Endothelial cell of umbilical vein (primary cell): ENCODE results near the gene CRIM1. TPM values are rescaled to one million over a fixed set of nuclear protein-coding genes. Genes with fewer than 3 reads are reported as not detected.

ENCODE experiments used
- BruUV-seq: library from RNA; stranded (reverse); fragments of 400-500 nt; replicated peaks from 2 replicates; lab custom pipeline; 2021; lab: Mats Ljungman, UMichigan
- CTCF ChIA-PET: fragments of 300-600, 350-600 bp; sonication (Branson Sonifier 250); formaldehyde crosslinking; loops from one replicate; lab custom pipeline; 2021; ENCODE audit warnings: antibody characterized with exemption, inconsistent platforms; lab: Charles Lee
- POLR2A ChIA-PET: fragments of 300-600, 350-600 bp; sonication (Branson Sonifier 250); formaldehyde crosslinking; loops from one replicate; lab custom pipeline; 2021; ENCODE audit warnings: antibody characterized with exemption, inconsistent platforms; lab: Charles Lee
- DNase-seq: peaks from one replicate; pipeline ENCODE4 v3.0.0-alpha.2; 2011; ENCODE audit warnings: low read depth, low spot score
- FAIRE-seq: peaks from 2 replicates; lab custom pipeline; 2011; peaks lifted over from hg19 to GRCh38; lab: Jason Lieb, UNC
- H2AFZ ChIP-seq: 2 replicates; pipeline ENCODE4 v1.6.0; 2012; ENCODE audit warnings: low read depth, low read length, control low read depth, inconsistent platforms
- H3K27ac ChIP-seq: 2 replicates; pipeline ENCODE4 v1.5.1; 2011; ENCODE audit warnings: low read depth, mild to moderate bottlenecking, control low read depth, low read length, moderate library complexity; ENCODE audit not compliant: insufficient read depth
- H3K27me3 ChIP-seq, 2 experiments: 2 replicates each; pipeline versions ENCODE4 v1.6.0 to v1.6.1; 2011; ENCODE audit warnings: low read length in 2 of 2, mixed read lengths in 1 of 2; ENCODE audit not compliant: control insufficient read depth in 2 of 2, insufficient read depth in 2 of 2
- H3K36me3 ChIP-seq, 2 experiments: 2 replicates in 1 of 2; 3 replicates in 1 of 2; pipeline ENCODE4 v1.5.1; 2011; ENCODE audit warnings: low read length in 2 of 2, mild to moderate bottlenecking in 1 of 2, moderate library complexity in 1 of 2; ENCODE audit not compliant: control insufficient read depth in 2 of 2, insufficient read depth in 2 of 2; ENCODE audit errors: extremely low read depth in 1 of 2
- H3K4me1 ChIP-seq: 3 replicates; pipeline ENCODE4 v1.5.1; 2011; ENCODE audit warnings: mild to moderate bottlenecking, low read length; ENCODE audit not compliant: control insufficient read depth, insufficient read depth; ENCODE audit errors: extremely low read depth
- H3K4me2 ChIP-seq: 2 replicates; pipeline ENCODE4 v1.6.1; 2011; ENCODE audit warnings: low read length, control low read depth, mixed read lengths; ENCODE audit not compliant: insufficient read depth
- H3K4me3 ChIP-seq, 3 experiments: fragments of 200-600 bp in 1 of 3; sonication (generic), shearing (Covaris generic) in 1 of 3; replicated peaks in 1 of 3; 2 replicates each; pipeline ENCODE4 v1.5.1; 2011 to 2016; ENCODE audit warnings: control low read depth in 3 of 3, low read length in 3 of 3, mild to moderate bottlenecking in 2 of 3, inconsistent platforms in 1 of 3, low read depth in 1 of 3, moderate library complexity in 1 of 3; ENCODE audit not compliant: insufficient read depth in 1 of 3
- H3K79me2 ChIP-seq: 2 replicates; pipeline ENCODE4 v1.6.0; 2012; ENCODE audit warnings: low read length, inconsistent platforms; ENCODE audit not compliant: control insufficient read depth, insufficient read depth
- H3K9ac ChIP-seq: replicated peaks from 2 replicates; pipeline ENCODE3; 2011; ENCODE audit warnings: low read length, control low read depth; ENCODE audit not compliant: insufficient read depth; ENCODE audit errors: extremely low read depth
- H3K9me1 ChIP-seq: replicated peaks from 3 replicates; pipeline ENCODE4 v1.6.0; 2011; ENCODE audit warnings: mild to moderate bottlenecking, low read length; ENCODE audit not compliant: control insufficient read depth, insufficient read depth; ENCODE audit errors: extremely low read depth
- H3K9me3 ChIP-seq: replicated peaks from 2 replicates; pipeline ENCODE4 v1.5.1; 2012; ENCODE audit warnings: low read length, inconsistent platforms; ENCODE audit not compliant: control insufficient read depth, insufficient read depth
- H4K20me1 ChIP-seq: replicated peaks from 2 replicates; pipeline ENCODE3; 2011; ENCODE audit warnings: mild to moderate bottlenecking, low read length; ENCODE audit not compliant: control insufficient read depth, insufficient read depth; ENCODE audit errors: extremely low read depth
- EZH2 ChIP-seq: IDR thresholded peaks from 2 replicates; pipeline ENCODE4 v1.6.1; 2012; ENCODE audit warnings: borderline replicate concordance, low read depth, mild to moderate bottlenecking, moderate library complexity, low read length, inconsistent platforms; ENCODE audit not compliant: severe bottlenecking
- FOS ChIP-seq: IDR thresholded peaks from 2 replicates; pipeline ENCODE4 v1.6.1; 2011; ENCODE audit warnings: mild to moderate bottlenecking, low read length, moderate library complexity, borderline replicate concordance; ENCODE audit not compliant: insufficient read depth
- GATA2 ChIP-seq: IDR thresholded peaks from 2 replicates; pipeline ENCODE4 v1.7.0; 2011; ENCODE audit warnings: low read depth, mild to moderate bottlenecking, moderate library complexity, mixed read lengths, low read length; ENCODE audit not compliant: insufficient read length, insufficient read depth
- JUN ChIP-seq: IDR thresholded peaks from 2 replicates; pipeline ENCODE4 v1.6.1; 2011; ENCODE audit warnings: borderline replicate concordance, low read depth; ENCODE audit not compliant: insufficient read length, insufficient read depth
- MYC ChIP-seq: IDR thresholded peaks from one replicate; pipeline ENCODE4 v1.6.1; 2011; ENCODE audit warnings: mild to moderate bottlenecking, low read depth, low read length
- POLR2A ChIP-seq: IDR thresholded peaks from 2 replicates; pipeline ENCODE4 v1.6.1; 2012; ENCODE audit warnings: low read depth, mild to moderate bottlenecking, control low read depth, low read length
- POLR2AphosphoS5 ChIP-seq: IDR thresholded peaks from 2 replicates; pipeline ENCODE4 v1.6.1; 2012; ENCODE audit warnings: low read depth, mild to moderate bottlenecking, control low read depth, low read length, moderate library complexity; ENCODE audit not compliant: insufficient read depth
- dilution Hi-C: fragments of 300-500 bp; cut with MboI; formaldehyde crosslinking; loops from one replicate; pipeline ENCODE4 v1.15.0; 2019; ENCODE audit warnings: low sequenced_read_pairs; ENCODE audit not compliant: extremely low pct_ligation_motif_present
- intact Hi-C: fragments of 100-400 bp; cut with micrococcal nuclease; formaldehyde crosslinking; loops from one replicate; pipeline ENCODE4 v1.10.0; 2022
- polyA plus RNA-seq, 4 experiments: library from polyadenylated mRNA; depleted of rRNA in 3 of 4; stranded (reverse) in 3 of 4; unstranded in 1 of 4; fragments of >200 nt; gene quantifications; 2 replicates each; pipeline versions ENCODE4 v1.2.1 to v1.2.3, GENCODE V29; 2011 to 2012; ENCODE audit warnings: missing spikeins in 1 of 4
- total RNA-seq: library from RNA; stranded (reverse); gene quantifications from 2 replicates; pipeline ENCODE4 v1.2.3, GENCODE V29; 2021
- TF ChIP-seq, protein P1 (sequence below), 2 donors: IDR thresholded peaks; 1 replicate in 1 of 2; 2 replicates in 1 of 2; pipeline ENCODE4 v1.5.1; 2011; ENCODE audit warnings: low read length in 2 of 2, mild to moderate bottlenecking in 2 of 2, moderate library complexity in 2 of 2, control low read depth in 1 of 2, inconsistent platforms in 1 of 2, low read depth in 1 of 2; ENCODE audit not compliant: insufficient read depth in 1 of 2; ENCODE audit errors: extremely low read depth in 1 of 2
- TF ChIP-seq, protein P2 (sequence below): IDR thresholded peaks from 2 replicates; pipeline ENCODE4 v1.6.1; 2011; ENCODE audit not compliant: insufficient read depth, insufficient read length

Gene CRIM1
- total and polyA plus RNA-seq, 2 donors (not counting 3 experiments of a cell fraction or from before 2014, with no cell fraction given), result 422 to 649 TPM

DNA sequence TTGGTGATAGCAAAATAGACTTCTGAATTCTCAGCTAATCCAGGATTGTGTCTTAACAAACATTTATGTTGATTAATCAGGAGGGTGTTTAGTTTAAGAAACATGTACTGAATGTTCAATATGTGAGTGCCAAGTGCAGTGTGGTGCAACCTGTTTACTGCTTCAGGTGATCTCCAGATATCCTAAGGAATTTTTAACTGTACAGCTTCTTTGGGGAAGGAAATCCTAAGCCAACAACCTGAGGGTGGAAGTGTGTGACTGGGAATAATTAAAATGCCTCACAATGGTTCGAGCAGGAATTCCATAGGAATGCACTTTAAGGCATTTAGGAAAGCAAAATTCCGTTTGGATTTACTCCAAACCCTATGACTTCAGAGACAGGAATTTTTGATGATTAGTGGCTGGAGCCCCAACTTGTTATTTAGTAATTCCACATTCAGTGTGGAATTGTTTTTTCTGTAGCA, 16.4 kb downstream of the CRIM1 start:
- H3K9me1 ChIP-seq, result no peaks in the 10 kb centered on the region
- ChIA-PET POLR2A (interaction anchor here (0.5 to 3.4 kb wide), 10 partner anchors 9 to 113 kb away, joined by 3 to 17 read pairs (median 3); partner anchors contain the start of gene CRIM1), CTCF (interaction anchor here (0.9 to 7.1 kb wide), 17 partner anchors 9 to 301 kb away, joined by 3 to 41 read pairs (median 4); no protein-coding TSS in a partner anchor)
- DNase-seq (peak; percentile 83), FAIRE-seq (peak; percentile 74)
- no TSS peak for BruUV-seq
- peak overlapping the region; percentile 71 for H3K4me2 ChIP-seq
- TF ChIP-seq POLR2AphosphoS5 (peak; percentile 77), EZH2 (no peak), POLR2A (peak; percentile 57), MYC (no peak), GATA2 (peak; percentile 32), JUN (peak; percentile 83), FOS (peak; percentile 64)
- TF ChIP-seq, protein P1, sequence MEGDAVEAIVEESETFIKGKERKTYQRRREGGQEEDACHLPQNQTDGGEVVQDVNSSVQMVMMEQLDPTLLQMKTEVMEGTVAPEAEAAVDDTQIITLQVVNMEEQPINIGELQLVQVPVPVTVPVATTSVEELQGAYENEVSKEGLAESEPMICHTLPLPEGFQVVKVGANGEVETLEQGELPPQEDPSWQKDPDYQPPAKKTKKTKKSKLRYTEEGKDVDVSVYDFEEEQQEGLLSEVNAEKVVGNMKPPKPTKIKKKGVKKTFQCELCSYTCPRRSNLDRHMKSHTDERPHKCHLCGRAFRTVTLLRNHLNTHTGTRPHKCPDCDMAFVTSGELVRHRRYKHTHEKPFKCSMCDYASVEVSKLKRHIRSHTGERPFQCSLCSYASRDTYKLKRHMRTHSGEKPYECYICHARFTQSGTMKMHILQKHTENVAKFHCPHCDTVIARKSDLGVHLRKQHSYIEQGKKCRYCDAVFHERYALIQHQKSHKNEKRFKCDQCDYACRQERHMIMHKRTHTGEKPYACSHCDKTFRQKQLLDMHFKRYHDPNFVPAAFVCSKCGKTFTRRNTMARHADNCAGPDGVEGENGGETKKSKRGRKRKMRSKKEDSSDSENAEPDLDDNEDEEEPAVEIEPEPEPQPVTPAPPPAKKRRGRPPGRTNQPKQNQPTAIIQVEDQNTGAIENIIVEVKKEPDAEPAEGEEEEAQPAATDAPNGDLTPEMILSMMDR (IDR thresholded peaks at IDR 0.05; ENCODE audit: extremely low read depth in 1 of 2, insufficient read depth in 1 of 2, low read depth in 1 of 2, low read length in 2 of 2), result no peak
- TF ChIP-seq, protein P2, sequence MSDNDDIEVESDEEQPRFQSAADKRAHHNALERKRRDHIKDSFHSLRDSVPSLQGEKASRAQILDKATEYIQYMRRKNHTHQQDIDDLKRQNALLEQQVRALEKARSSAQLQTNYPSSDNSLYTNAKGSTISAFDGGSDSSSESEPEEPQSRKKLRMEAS, result no peak
- peak overlapping the region in 1 of 3 experiments; percentile 3 for H3K4me3 ChIP-seq
- H3K79me2 ChIP-seq, result peaks cover 100% of the 10 kb centered on the region
- H3K36me3 ChIP-seq, result peaks cover 3% of the 10 kb centered on the region in 2 experiments
- dilution Hi-C loops (no loop called here), intact Hi-C loops (loop anchor here (1.0 to 5.0 kb wide), 8 partner anchors 15 to 190 kb away; no protein-coding TSS in a partner anchor)
- H3K9ac ChIP-seq, result peak overlapping the region; percentile 72
- peak overlapping the region; percentile 81 for H3K27ac ChIP-seq
- H3K4me1 ChIP-seq, result peaks cover 99% of the 10 kb centered on the region
- peaks cover 15% of the 10 kb centered on the region for H4K20me1 ChIP-seq
- no peaks in the 10 kb centered on the region for H3K9me3 ChIP-seq
- no peaks in the 10 kb centered on the region for H3K27me3 ChIP-seq
- H2AFZ ChIP-seq, result no peak overlapping the region
